ENCODE measurements around the gene TBC1D13.
"Not testable (repeated sequence)": the region's sequence is repeated elsewhere in the genome, so short reads cannot be mapped to it uniquely, and the experiment has no call there.

Gene TBC1D13

GRCh38 chr9:128787659-128788058 is 606 bp downstream of the TBC1D13 start:
- DNase-seq: no peak

- no peak for DNase-seq
Measured at GRCh38 chr9:128788445-128788844, 1.4 kb downstream of the TBC1D13 start.

- DNase-seq: no peak
Measured at GRCh38 chr9:128790536-128790935, 3.5 kb downstream of the TBC1D13 start.

- no peak for DNase-seq
Measured at GRCh38 chr9:128792134-128792533, 5.1 kb downstream of the TBC1D13 start.

- DNase-seq: no peak
Measured at GRCh38 chr9:128792978-128793686, 6.1 kb downstream of the TBC1D13 start.

GRCh38 chr9:128794961-128795360 is 7.9 kb downstream of the TBC1D13 start:
- not testable (repeated sequence) for DNase-seq

GRCh38 chr9:128798896-128799295 is 11.8 kb downstream of the TBC1D13 start:
- DNase-seq: no peak

- DNase-seq: no peak
Measured at GRCh38 chr9:128800061-128800460, 13.0 kb downstream of the TBC1D13 start.

- DNase-seq: no peak
Measured at GRCh38 chr9:128802482-128802881, 15.4 kb downstream of the TBC1D13 start.

- DNase-seq: no peak
Measured at GRCh38 chr9:128805661-128806060, 18.6 kb downstream of the TBC1D13 start.

GRCh38 chr9:128807827-128808226 is 20.8 kb downstream of the TBC1D13 start:
- no peak for DNase-seq

- DNase-seq: no peak
Measured at GRCh38 chr9:128808543-128808942, 21.5 kb downstream of the TBC1D13 start.

- DNase-seq: no peak
Measured at GRCh38 chr9:128809036-128809599, 22.1 kb downstream of the TBC1D13 start.

GRCh38 chr9:128809831-128810230 is 22.8 kb downstream of the TBC1D13 start:
- no peak for DNase-seq

- DNase-seq: no peak
Measured at GRCh38 chr9:128810873-128811272, 23.8 kb downstream of the TBC1D13 start.

- DNase-seq: peak; percentile 94
Measured at GRCh38 chr9:128818099-128818838, 31.2 kb downstream of the TBC1D13 start, which contains the start of gene ENDOG. Gene ENDOG, plus strand, starts transcription at chr9:128818500. Its CDS starts 185 bp downstream, at chr9:128818685.

- DNase-seq: peak; percentile 48
Measured at GRCh38 chr9:128818839-128819715, 32.0 kb downstream of the TBC1D13 start.

- DNase-seq: peak; percentile 80
Measured at GRCh38 chr9:128819716-128820664, 32.9 kb downstream of the TBC1D13 start.

- no peak for DNase-seq
Measured at GRCh38 chr9:128820665-128821583, 33.9 kb downstream of the TBC1D13 start.

- no peak for DNase-seq
Measured at GRCh38 chr9:128821584-128822406, 34.7 kb downstream of the TBC1D13 start.

All from NCI-H748 treated with DMSO at 0.1 percent for 48 hours (cell line).